ENCODE results near the gene MTCH2. TPM values are rescaled to one million over a fixed set of nuclear protein-coding genes. Genes with fewer than 3 reads are reported as not detected.

The MTCH2 gene
- total and polyA plus RNA-seq, 7 experiments from 2014 or later, result 19.8 to 88.6 (median 28.1) TPM

DNA sequence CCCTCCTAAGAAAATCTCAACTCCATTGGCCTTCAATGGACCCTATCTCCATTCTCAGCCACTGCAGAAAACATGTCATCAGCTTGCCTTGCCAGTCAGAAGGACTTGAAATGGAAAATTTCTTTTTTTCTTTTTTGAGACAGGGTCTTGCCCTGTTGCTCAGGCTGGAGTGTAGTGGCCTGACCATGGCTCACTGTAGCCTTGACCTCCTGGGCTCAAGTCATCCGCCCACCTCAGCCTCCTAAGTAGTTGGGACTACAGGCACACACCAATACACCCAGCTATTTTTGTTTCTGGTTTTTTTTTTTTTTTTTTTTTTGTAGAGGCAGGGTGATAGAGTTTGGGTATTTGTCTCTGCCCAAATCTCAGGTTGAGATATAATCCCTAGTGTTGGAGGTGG, 43.8 kb upstream of the MTCH2 start:
- ChIA-PET CTCF (no interaction called here), POLR2A (no interaction called here)
- Histone ChIP-seq H3K4me3 (ENCODE audit: low read length) (no peak overlapping the region), H3K36me3 (ENCODE audit: control insufficient read depth in 2 of 3, insufficient read depth in 3 of 3, low read length in 3 of 3) (no peaks in the 10 kb centered on the region), H3K4me1 (ENCODE audit: control insufficient read depth in 2 of 2, insufficient read depth in 2 of 2, low read length in 2 of 2) (no peaks in the 10 kb centered on the region), H3K27ac (ENCODE audit: low read depth, low read length) (no peak overlapping the region), H3K27me3 (ENCODE audit: control insufficient read depth in 2 of 2, insufficient read depth in 2 of 2, low read length in 2 of 2) (no peaks in the 10 kb centered on the region), H3K9me3 (ENCODE audit: control insufficient read depth in 2 of 3, low read length in 3 of 3) (no peaks in the 10 kb centered on the region)
- intact Hi-C loops (cut with micrococcal nuclease), result no loop called here
- Mint-ChIP-seq H3K4me3 (no peak overlapping the region), H3K4me1 (no peaks in the 10 kb centered on the region), H3K27ac (no peak overlapping the region), H3K36me3 (peaks cover 0 to 5% (median 0%) of the 10 kb centered on the region in 5 donors), H3K9me3 (peaks cover 0 to 2% (median 0%) of the 10 kb centered on the region in 11 donors), H3K27me3 (no peaks in the 10 kb centered on the region)
- no peak for ATAC-seq
- no peak for DNase-seq

DNA sequence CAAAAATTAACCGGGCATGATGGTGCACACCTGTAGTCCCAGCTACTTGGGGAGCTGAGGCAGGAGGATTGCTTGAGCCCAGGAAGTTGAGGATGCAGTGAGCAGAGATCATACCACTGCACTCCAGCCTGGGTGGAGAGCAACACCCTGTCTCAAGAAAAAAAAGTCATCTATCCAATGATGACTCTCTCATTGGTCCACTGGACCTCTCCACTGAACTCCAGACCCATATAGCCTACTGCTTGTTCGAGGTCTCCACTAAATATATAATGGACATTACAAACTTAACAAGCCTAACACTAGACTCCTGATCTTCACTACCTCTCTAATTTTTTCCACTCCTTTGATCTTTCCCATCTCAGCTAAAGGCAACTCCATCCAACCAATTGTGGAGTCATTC, 33.5 kb upstream of the MTCH2 start:
- H3K4me1 ChIP-seq (ENCODE audit: control insufficient read depth in 2 of 2, insufficient read depth in 2 of 2, low read length in 2 of 2), result no peaks in the 10 kb centered on the region
- Mint-ChIP-seq H3K27me3 (no peaks in the 10 kb centered on the region), H3K36me3 (peaks cover 0 to 5% (median 0%) of the 10 kb centered on the region in 5 donors), H3K9me3 (no peaks in the 10 kb centered on the region), H3K27ac (peak overlapping the region in 1 of 9 donors; percentile 55), H3K4me1 (no peaks in the 10 kb centered on the region), H3K4me3 (no peak overlapping the region)
- ChIA-PET POLR2A (no interaction called here), CTCF (no interaction called here)
- H3K36me3 ChIP-seq (ENCODE audit: control insufficient read depth in 2 of 3, insufficient read depth in 3 of 3, low read length in 3 of 3), result no peaks in the 10 kb centered on the region
- intact Hi-C loops (cut with micrococcal nuclease), result no loop called here
- H3K27ac ChIP-seq (ENCODE audit: low read depth, low read length), result no peak overlapping the region
- no peaks in the 10 kb centered on the region for H3K9me3 ChIP-seq (ENCODE audit: control insufficient read depth in 2 of 3, low read length in 3 of 3)
- no peak for ATAC-seq
- H3K27me3 ChIP-seq (ENCODE audit: control insufficient read depth in 2 of 2, insufficient read depth in 2 of 2, low read length in 2 of 2), result no peaks in the 10 kb centered on the region
- no peak for DNase-seq
- no peak overlapping the region for H3K4me3 ChIP-seq (ENCODE audit: low read length)

DNA sequence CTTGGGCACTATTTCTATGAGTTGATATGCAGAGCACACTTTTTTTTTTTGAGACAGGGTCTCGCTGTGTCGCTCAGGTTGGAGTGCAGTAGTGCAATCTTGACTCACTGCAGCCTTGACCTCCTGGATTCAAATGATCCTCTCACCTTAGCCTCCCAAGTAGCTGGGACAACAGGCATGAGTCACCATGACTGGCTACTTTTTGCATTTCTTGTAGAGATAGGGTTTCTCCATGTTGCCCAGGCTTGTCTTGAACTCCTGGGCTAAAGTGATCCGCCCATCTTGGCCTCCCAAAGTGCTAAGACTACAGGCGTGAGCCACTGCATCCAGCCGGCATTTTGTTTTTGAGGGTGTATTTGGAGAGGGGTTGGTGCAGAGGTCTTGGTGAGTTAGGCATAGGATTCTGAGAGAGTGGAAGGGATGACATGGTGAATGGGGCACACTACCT, 29.9 kb upstream of the MTCH2 start:
- intact Hi-C loops (cut with micrococcal nuclease), result no loop called here
- H3K4me3 ChIP-seq (ENCODE audit: low read length), result no peak overlapping the region
- no peak for ATAC-seq
- no peaks in the 10 kb centered on the region for H3K36me3 ChIP-seq (ENCODE audit: control insufficient read depth in 2 of 3, insufficient read depth in 3 of 3, low read length in 3 of 3)
- no peak for DNase-seq
- no peaks in the 10 kb centered on the region for H3K9me3 ChIP-seq (ENCODE audit: control insufficient read depth in 2 of 3, low read length in 3 of 3)
- no peak overlapping the region for H3K27ac ChIP-seq (ENCODE audit: low read depth, low read length)
- Mint-ChIP-seq H3K27me3 (no peaks in the 10 kb centered on the region), H3K4me1 (peaks cover 0 to 3% (median 0%) of the 10 kb centered on the region in 7 donors), H3K27ac (no peak overlapping the region), H3K9me3 (no peaks in the 10 kb centered on the region), H3K36me3 (peaks cover 0 to 5% (median 0%) of the 10 kb centered on the region in 5 donors), H3K4me3 (no peak overlapping the region)
- ChIA-PET CTCF (no interaction called here), POLR2A (no interaction called here)
- H3K27me3 ChIP-seq (ENCODE audit: control insufficient read depth in 2 of 2, insufficient read depth in 2 of 2, low read length in 2 of 2), result no peaks in the 10 kb centered on the region
- H3K4me1 ChIP-seq (ENCODE audit: control insufficient read depth in 2 of 2, insufficient read depth in 2 of 2, low read length in 2 of 2), result no peaks in the 10 kb centered on the region

DNA sequence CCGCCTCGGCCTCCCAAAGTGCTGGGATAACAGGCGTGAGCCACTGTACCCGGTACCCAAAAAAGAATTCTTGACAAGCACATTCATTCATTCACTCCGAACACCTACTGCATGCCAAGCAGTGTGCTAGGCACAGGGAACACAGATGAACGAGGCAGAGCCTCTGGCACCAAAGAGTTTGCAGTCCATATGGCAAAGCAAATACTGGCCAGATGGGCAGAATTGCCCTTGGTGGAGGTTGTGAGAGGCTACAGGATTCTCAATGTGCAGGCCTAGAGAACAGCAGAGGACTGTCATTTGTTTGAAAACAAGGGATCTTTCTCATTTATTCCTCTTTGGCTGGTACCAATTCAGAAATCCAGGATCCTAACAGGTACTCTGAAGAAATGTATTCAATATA, 27.5 kb upstream of the MTCH2 start:
- Histone ChIP-seq H3K27ac (ENCODE audit: low read depth, low read length) (no peak overlapping the region), H3K9me3 (ENCODE audit: control insufficient read depth in 2 of 3, low read length in 3 of 3) (no peaks in the 10 kb centered on the region), H3K27me3 (ENCODE audit: control insufficient read depth in 2 of 2, insufficient read depth in 2 of 2, low read length in 2 of 2) (no peaks in the 10 kb centered on the region), H3K4me1 (ENCODE audit: control insufficient read depth in 2 of 2, insufficient read depth in 2 of 2, low read length in 2 of 2) (no peaks in the 10 kb centered on the region), H3K4me3 (ENCODE audit: low read length) (no peak overlapping the region), H3K36me3 (ENCODE audit: control insufficient read depth in 2 of 3, insufficient read depth in 3 of 3, low read length in 3 of 3) (no peaks in the 10 kb centered on the region)
- Mint-ChIP-seq H3K36me3 (no peaks in the 10 kb centered on the region), H3K27me3 (no peaks in the 10 kb centered on the region), H3K4me3 (no peak overlapping the region), H3K27ac (no peak overlapping the region), H3K4me1 (peaks cover 0 to 3% (median 0%) of the 10 kb centered on the region in 7 donors), H3K9me3 (no peaks in the 10 kb centered on the region)
- DNase-seq (no peak), ATAC-seq (no peak)
- ChIA-PET CTCF (no interaction called here), POLR2A (no interaction called here)
- intact Hi-C loops (cut with micrococcal nuclease), result no loop called here

DNA sequence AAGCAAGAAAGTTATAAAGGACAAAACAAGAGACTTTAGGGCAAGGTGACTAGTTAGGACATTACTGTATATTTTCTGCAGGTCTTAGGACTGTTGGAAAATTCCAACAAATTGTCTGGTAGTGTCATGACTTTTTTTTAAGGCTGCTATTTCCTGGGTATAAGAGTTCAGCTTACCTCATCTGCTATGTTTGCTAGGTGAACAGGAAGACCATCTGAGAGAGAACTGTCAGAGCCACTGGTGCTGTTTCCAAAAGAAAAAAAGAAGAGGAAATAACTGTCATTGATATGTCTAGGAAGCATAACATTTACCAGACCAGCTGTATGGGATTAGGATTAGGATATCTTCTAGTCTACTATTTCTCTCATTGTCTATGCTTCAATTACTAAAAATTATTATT, 26.3 kb upstream of the MTCH2 start:
- H3K4me3 ChIP-seq (ENCODE audit: low read length), result no peak overlapping the region
- ATAC-seq (no peak), DNase-seq (no peak)
- Mint-ChIP-seq H3K27ac (no peak overlapping the region), H3K9me3 (no peaks in the 10 kb centered on the region), H3K4me1 (peaks cover 0 to 3% (median 0%) of the 10 kb centered on the region in 7 donors), H3K4me3 (no peak overlapping the region), H3K27me3 (no peaks in the 10 kb centered on the region), H3K36me3 (no peaks in the 10 kb centered on the region)
- POLR2A ChIA-PET, result no interaction called here
- H3K27me3 ChIP-seq (ENCODE audit: control insufficient read depth in 2 of 2, insufficient read depth in 2 of 2, low read length in 2 of 2), result no peaks in the 10 kb centered on the region
- no peak overlapping the region for H3K27ac ChIP-seq (ENCODE audit: low read depth, low read length)
- H3K4me1 ChIP-seq (ENCODE audit: control insufficient read depth in 2 of 2, insufficient read depth in 2 of 2, low read length in 2 of 2), result no peaks in the 10 kb centered on the region
- CTCF ChIA-PET, result no interaction called here
- H3K9me3 ChIP-seq (ENCODE audit: control insufficient read depth in 2 of 3, low read length in 3 of 3), result no peaks in the 10 kb centered on the region
- intact Hi-C loops (cut with micrococcal nuclease), result no loop called here
- H3K36me3 ChIP-seq (ENCODE audit: control insufficient read depth in 2 of 3, insufficient read depth in 3 of 3, low read length in 3 of 3), result no peaks in the 10 kb centered on the region

DNA sequence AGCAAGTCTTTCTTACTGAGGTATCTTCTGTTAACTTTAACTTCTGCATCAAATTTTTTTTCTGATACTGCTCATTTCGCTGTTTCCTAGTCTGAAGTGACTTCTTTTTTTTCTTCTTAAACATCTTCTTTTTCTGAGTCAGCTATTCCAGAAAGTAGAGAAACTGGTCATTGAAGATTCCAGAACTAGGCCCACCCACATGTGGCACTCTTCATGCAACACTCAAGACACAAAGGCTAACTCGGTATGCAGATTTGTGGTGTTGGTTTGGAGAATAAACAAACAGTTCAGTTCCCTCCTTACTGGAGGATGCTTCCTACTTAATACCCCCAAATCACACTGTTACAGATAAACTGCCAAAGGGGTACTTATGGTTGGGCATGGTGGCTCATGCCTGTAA, 25.2 kb upstream of the MTCH2 start:
- no peaks in the 10 kb centered on the region for H3K36me3 Mint-ChIP-seq
- intact Hi-C loops (cut with micrococcal nuclease), result no loop called here
- POLR2A ChIA-PET, result no interaction called here

DNA sequence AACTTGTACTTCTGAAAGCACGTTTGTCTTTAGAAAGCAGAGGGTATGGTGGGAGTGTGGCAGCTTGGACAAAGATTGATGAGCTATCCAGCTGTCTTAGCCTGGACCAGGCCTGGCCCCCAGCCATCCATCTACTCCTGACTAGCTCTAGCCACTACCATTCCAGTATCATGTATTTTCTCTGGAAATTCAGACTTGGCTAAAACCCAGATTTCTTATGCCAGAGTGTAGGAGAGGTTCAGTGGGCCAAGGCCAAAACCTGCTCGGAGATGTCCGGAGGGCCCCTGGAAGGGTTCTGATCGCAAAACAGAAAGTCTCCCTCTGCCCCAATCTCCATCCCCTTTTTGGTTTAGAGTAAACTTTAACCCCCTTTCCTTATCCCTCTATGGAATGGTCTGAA, 24.8 kb upstream of the MTCH2 start:
- Histone ChIP-seq H3K9me3 (ENCODE audit: control insufficient read depth in 2 of 3, low read length in 3 of 3) (no peaks in the 10 kb centered on the region), H3K27me3 (ENCODE audit: control insufficient read depth in 2 of 2, insufficient read depth in 2 of 2, low read length in 2 of 2) (no peaks in the 10 kb centered on the region), H3K4me1 (ENCODE audit: control insufficient read depth in 2 of 2, insufficient read depth in 2 of 2, low read length in 2 of 2) (no peaks in the 10 kb centered on the region), H3K36me3 (ENCODE audit: control insufficient read depth in 2 of 3, insufficient read depth in 3 of 3, low read length in 3 of 3) (no peaks in the 10 kb centered on the region), H3K27ac (ENCODE audit: low read depth, low read length) (no peak overlapping the region), H3K4me3 (ENCODE audit: low read length) (no peak overlapping the region)
- H3K9me3 Mint-ChIP-seq, result no peaks in the 10 kb centered on the region
- H3K27me3 Mint-ChIP-seq, result no peaks in the 10 kb centered on the region
- ATAC-seq (no peak), DNase-seq (no peak)
- intact Hi-C loops (cut with micrococcal nuclease), result no loop called here
- POLR2A ChIA-PET, result no interaction called here
- CTCF ChIA-PET, result no interaction called here
- no peaks in the 10 kb centered on the region for H3K36me3 Mint-ChIP-seq
- peaks cover 0 to 7% (median 0%) of the 10 kb centered on the region in 7 donors for H3K4me1 Mint-ChIP-seq
- H3K4me3 Mint-ChIP-seq, result no peak overlapping the region
- H3K27ac Mint-ChIP-seq, result no peak overlapping the region

More for the DNA sequence above, 25.2 kb upstream of the MTCH2 start:
- no peaks in the 10 kb centered on the region for H3K9me3 ChIP-seq (ENCODE audit: control insufficient read depth in 2 of 3, low read length in 3 of 3)
- Mint-ChIP-seq H3K27me3 (no peaks in the 10 kb centered on the region), H3K9me3 (no peaks in the 10 kb centered on the region), H3K4me1 (peaks cover 0 to 7% (median 0%) of the 10 kb centered on the region in 7 donors), H3K4me3 (no peak overlapping the region), H3K27ac (no peak overlapping the region)
- no peaks in the 10 kb centered on the region for H3K4me1 ChIP-seq (ENCODE audit: control insufficient read depth in 2 of 2, insufficient read depth in 2 of 2, low read length in 2 of 2)
- H3K27ac ChIP-seq (ENCODE audit: low read depth, low read length), result no peak overlapping the region
- CTCF ChIA-PET, result no interaction called here
- no peak overlapping the region for H3K4me3 ChIP-seq (ENCODE audit: low read length)
- DNase-seq, result no peak
- H3K27me3 ChIP-seq (ENCODE audit: control insufficient read depth in 2 of 2, insufficient read depth in 2 of 2, low read length in 2 of 2), result no peaks in the 10 kb centered on the region
- ATAC-seq, result no peak
- H3K36me3 ChIP-seq (ENCODE audit: control insufficient read depth in 2 of 3, insufficient read depth in 3 of 3, low read length in 3 of 3), result no peaks in the 10 kb centered on the region
